Activated T-cell treated with anti-CD3 and anti-CD28 coated beads for 1 hour (primary cell): ENCODE results near the gene TF.
"Not testable (repeated sequence)": the region's sequence is repeated elsewhere in the genome, so short reads cannot be mapped to it uniquely, and the experiment has no call there.

Experiments
- DNase-seq: peaks from one replicate; pipeline ENCODE4 v3.0.0-alpha.2; 2020; ENCODE audit warnings: low read depth

TF gene

DNA sequence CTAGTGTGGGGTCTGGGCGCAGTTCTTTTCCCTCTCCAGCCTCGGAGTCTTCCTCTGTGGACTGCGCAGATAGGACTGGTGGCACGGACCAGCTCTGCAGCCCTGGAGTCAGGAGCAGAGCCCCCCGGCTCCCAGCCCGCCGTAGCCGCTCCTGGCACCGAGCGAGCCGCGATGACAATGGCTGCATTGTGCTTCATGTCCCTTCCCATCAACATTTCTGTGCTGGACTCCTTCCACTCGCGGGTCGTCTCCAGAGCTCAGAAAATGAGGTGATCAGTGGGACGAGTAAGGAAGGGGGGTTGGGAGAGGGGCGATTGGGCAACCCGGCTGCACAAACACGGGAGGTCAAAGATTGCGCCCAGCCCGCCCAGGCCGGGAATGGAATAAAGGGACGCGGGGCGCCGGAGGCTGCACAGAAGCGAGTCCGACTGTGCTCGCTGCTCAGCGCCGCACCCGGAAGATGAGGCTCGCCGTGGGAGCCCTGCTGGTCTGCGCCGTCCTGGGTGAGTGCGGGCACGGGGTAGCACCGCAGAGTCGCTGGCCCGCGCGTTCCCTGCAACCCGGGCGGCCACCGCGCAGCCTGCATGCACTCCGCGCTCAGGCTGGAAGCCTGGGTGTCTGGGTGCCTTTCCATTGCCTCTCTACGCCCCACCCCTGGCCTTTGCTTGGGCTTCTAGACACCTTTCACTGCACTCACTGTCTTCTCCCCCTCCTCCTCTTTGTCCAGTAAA lies at the start of gene TF:
Gene TF, plus strand, starts transcription at position 413 of the 731 bp plus-strand sequence. Its CDS starts 48 bp downstream, at position 461.
- no peak for DNase-seq

DNA sequence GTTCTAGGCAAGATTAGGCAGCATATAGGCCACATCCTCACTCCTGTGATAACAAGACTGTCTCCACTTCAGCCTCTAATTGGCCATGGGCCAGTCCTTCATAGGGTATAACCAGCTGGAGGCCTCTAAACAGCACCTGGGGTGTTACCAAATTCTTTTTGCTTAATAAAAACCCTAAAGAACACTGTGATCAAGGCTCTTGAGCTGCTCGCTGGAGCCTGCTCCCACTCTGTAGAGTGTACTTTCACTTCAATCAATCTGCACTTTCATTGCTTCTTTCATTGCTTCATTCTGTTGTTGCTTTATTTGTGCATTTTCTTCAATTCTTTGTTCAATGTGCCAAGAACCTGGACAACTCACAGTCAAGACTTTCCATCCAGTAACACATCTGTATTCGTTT lies 48.2 kb upstream of the TF start:
- no peak for DNase-seq

DNA sequence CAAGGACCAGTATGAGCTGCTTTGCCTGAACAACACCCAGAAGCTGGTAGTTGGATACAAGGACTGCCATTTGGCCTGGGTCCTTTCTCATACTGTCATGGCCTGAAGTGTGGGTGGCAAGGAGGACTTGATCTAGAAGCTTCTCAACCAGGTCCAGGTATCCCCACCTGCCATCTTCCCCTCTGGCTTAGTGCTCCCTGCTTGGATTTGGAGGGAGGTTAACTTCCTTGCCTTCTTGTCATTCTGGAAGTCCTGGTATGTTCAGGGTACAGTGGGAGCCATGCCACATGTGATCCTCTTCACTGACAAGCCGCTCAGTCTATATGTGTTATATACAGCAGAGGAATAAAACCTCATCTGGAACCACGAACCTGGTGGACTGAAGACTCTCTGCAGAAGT lies 46.7 kb upstream of the TF start:
- no peak for DNase-seq

DNA sequence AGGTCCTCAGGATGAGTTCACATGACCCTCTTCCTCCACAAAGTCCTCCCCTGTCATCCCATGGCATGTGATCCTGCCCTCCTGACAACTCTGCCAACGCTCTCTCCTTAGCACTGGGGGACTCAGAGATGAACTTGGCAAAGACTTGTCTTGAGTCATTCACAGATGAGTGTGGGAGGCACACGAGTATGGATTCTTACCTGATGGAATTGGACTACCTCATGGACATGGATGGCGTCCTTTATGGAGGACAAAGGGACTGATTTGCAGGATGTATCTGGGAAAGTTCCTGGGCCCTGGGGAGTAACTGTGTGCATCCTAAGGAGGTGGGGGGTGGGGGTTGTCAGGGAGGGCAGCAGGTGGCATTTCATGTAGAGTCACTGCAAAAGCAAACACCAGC lies 46.3 kb upstream of the TF start:
- DNase-seq: no peak

DNA sequence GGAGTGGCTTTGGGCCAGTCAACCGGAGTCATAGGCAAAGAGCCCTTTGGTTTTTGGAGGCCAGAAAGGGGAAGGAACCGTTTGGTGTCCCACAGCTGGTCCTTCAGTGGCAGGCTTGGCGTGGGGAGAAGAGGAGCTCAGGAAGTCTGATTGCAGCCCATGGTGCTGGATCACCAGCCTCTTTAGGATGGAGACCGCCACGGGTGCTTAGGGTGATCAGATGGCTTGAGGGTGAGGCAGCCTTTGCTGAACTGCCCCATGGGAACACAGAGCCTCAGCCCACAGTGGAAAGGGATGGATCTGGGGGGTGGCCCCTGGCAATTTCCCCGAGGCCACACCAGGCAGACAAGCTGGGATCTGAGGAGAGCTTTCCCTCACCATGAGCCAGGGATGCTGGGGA lies 45.8 kb upstream of the TF start:
- no peak for DNase-seq

DNA sequence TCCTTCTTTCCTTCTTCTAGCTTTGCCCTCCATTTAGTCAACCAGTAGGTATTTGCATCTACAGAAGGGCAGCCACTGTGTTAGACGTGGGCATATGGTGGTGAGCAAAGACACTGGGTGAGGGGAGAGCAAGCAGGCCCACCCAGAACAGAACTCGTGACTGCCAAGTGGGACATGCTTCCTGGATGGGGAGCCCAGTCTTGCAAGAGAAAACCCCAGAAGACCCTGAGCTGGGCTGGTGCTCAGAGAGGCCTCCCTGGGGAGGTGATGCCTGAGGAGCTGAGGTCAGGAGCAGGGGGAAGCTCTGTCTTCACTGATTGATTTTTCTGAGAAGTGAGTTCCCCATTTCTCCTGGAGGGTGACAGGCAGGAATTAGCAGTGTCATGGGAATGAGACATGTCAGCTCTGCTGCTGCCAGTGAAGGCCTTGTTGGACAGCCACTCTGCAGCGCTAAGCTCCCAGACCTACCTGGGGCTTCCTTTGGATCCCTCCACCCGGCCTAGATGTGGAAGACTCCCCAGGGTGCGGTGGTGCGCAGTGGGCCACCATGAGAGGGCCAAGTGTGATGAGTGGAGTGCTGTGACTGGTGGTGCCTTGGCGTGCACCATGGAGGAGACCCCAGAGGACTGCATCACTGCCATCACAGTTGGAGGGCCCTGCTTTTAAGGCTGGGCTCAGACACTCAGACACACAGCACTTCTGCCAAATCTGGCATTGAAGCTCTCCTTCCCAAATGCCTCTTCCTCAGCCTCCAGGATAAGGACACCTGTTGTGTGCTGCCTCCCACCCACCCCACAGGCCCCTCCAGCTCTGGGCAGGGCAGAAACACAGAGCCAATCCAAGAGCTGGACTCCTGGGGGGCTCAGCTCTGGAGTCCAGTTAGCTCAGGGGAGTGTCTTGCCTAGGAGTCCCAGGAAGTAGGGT lies 44.5 kb upstream of the TF start:
- DNase-seq: no peak

DNA sequence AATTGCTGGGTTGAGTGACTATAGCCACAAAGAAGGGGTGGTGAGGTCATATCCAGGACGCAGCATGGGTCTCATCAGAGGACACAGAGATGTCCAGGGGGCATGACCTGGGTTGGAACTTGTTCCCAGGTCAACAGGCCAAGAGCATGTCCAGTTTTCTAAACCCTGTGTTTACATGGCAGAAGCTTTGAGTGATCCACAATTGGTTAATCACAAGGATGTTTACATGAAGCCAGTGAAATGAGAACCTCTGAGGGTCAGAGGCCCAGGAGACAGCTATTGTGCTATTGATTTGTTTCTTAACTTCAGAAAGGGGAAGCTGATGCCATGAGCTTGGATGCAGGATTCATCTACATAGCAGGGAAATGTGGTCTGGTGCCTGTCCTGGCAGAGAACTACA lies 42.3 kb upstream of the TF start:
- DNase-seq: no peak

DNA sequence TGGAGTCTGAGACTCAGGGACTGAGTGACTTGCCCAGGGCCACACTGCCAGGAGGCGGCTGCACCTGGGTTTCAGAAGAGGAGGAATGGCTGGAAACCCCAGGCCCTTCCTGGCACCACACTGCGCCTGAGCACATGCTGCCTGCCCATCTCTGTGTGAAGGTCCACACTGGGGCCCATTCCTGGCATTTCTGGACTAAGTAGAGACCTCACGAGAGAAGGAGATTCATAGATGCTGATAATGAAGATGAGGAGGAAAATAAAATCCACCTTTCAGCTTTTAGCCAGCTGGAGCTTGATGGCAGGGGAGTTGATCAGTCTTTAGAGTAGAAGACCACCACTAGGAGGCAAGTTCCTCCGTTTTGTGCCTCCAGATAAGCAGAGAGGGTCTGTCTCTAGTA lies 40.2 kb upstream of the TF start:
- no peak for DNase-seq

DNA sequence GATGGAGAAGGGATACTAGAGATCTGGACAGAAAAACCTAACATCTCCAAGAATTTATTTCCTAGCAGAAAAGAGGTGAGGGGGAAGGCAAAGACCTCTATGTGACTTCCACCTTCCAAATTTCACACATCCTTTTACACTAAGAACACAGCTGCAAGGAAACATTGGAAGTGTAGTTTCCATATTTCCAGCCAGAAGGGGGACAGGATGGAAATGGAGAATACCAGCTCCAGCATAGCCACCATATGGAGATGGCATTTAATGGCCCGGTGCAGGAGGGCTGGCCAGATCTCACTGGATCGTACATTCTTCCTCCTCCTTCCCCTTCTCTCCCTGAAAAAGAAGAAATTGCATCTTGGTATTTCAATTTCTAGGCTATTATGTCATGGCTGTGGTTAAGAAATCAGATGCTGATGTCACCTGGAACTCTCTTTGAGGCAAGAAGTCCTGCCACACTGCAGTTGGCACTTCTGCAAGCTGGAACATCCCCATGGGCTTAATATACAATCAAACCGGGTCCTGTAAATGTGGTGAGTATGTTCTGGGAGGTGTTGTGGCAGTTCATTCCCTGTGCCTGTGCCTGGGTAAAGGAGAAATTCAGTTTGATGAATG lies 36.9 kb upstream of the TF start:
- no peak for DNase-seq

DNA sequence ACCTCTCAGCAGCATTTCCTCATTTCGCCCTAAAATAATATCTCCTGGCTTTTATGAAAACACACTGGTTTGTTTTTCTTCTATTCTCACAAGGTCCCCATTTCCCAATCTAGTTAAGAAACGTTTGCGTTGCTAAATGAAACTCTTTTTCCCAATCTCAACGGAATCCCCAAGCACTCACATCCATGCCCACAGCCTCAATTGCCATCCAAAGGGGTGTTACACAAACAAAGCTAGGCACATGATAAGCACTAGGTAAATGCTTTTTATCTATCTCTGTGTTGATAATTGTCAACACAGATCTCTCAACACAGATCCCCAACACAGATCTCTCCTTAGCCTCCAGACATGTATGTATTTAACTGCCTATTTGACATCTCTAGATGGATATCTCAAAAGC lies 35.2 kb upstream of the TF start:
- DNase-seq: no peak

DNA sequence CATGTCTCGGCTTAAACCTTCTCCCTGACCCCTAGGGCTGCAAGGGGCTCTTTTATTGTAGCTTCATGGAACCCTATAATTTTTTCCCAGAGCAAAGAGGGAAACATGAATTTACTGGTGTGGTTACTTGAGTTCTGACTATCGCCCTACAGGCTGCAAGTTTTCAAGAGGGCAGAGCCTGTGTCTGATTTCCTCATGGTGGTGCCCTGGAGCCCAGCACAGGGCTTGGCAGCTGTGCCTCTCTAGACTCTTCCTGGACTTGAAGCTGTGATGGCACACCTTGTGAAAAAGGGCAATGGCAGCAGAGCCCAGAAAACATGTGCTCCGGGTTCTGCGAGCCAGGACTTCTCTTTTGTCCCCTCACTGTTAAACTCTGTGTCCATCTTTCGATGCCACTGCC lies 34.2 kb upstream of the TF start:
- no peak for DNase-seq

DNA sequence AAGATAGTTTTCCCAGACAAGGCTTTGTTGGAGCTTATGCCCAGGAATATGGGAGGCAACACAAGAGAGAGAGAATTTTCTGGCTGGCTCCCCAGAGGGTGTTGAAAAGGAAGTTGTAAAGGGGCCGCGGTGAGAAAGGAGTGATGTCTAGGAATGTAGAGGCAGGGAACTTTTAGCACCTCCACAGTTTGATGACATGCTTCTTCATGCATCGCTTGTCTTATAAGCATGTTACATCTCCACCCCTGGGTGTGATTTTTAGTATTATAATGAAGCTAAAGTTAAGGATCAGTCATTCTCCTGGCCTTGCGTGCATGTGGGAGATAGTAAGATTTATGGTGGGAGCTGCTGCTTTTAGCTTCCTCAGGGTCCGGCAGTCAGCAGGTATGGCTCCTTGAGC lies 32.8 kb upstream of the TF start:
- no peak for DNase-seq

DNA sequence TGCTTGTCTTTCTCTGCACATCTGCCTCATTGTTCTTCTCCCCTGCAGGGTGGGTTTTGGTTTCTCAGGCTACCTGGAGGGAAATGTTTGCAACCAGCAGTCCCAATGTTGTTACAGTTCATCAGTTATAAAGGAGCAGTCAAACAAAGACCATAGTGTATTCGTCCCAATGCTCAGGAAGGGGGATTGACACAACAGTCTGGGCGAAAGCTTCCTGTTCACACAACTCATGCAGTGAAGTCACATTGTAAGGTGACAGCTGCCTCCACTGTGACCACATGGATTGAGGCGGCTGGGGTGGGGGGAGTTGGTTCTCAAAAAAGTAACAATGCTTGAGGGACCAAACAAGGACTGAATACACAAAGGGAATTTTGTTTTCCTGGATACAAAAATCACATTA lies 28.8 kb upstream of the TF start:
- no peak for DNase-seq

DNA sequence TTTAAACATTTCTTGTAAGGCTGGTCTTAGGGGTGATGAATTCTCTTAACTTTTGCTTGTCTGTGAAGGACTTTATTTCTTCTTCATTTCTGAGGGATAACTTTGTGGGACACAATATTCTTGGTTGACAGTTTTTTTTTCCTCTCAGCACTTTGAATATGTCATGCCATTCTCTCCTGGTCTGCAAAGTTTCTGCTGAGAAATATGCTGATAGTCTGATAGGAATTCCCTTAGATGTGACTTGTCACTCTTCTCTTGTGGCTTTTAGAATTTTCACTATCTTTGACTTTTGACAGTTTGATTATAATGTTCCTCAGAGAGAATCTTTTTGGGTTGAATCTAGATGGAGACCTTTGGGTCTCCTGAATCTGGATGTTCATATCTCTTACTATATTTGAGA lies 23.3 kb upstream of the TF start:
- DNase-seq: no peak

DNA sequence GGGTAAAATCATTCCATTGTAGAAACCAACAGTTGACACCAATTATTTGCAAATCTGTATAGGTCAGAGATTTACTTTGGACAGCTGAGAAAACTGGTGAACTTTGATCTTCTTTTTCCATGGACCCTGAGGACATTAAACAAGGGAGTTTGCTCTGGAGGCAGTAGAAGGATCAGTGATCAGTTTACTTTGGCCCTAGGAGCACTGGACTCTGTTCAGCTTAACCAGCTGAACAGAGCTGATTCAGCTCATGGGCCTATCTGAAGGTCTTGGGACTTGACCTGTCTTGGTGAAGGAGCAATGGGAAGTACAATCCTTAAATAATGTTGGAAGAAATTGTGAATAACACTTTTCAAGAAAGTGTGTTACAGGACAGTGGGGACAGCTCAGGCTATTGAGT lies 15.2 kb upstream of the TF start:
- no peak for DNase-seq

DNA sequence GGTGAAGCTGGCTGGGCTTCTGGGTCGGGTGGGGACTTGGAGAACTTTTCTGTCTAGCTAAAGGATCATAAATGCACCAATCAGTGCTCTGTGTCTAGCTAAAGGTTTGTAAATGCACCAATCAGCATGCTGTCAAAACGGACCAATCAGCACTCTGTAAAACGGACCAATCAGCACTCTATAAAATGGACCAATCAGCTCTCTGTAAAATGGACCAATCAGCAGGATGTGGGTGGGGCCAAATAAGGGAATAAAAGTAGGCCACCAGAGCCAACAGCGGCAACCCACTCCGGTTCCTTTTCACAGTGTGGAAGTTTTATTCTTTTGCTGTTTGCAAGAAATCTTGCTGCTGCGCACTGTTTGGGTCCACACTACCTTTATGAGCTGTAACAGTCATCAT lies 14.0 kb upstream of the TF start:
- DNase-seq: not testable (repeated sequence)

DNA sequence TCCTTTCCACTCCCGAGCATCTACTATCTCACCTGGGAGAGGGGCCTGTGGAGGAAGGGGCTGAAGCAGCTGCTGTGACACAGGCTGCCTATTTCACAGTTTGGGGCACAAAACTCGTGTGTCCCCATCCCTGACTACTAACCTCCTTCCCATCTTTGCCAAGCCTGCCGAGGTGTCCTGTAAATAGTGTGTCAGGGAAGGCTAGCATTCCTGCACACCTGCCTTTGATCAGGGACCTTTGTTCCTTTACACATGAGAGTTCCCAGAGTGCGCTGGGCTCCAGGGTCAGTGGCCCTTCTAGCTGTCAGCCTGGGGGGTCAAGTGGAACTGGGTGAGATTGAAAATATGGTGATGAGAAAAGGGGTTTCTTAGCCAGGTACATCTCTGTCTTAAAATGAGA lies 13.0 kb upstream of the TF start:
- DNase-seq: no peak

DNA sequence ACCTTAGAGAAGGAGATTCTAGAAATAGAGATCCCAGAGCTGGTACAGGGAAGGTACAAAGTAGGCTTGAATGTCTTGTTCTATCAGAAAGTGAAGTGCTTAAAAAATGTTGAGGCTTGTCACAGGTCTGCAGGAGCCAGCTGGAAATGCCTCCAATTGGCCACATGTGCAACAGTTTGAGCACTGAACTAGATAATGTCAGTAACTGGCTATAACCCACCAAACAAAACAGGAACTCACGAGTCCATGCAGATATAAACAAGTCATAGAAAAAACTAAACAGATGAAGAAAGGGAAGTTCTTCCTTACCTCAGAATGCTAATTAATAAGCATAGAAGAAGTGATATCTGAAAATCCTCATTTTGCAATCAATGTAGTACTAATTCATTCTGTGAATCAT lies 11.9 kb upstream of the TF start:
- no peak for DNase-seq

DNA sequence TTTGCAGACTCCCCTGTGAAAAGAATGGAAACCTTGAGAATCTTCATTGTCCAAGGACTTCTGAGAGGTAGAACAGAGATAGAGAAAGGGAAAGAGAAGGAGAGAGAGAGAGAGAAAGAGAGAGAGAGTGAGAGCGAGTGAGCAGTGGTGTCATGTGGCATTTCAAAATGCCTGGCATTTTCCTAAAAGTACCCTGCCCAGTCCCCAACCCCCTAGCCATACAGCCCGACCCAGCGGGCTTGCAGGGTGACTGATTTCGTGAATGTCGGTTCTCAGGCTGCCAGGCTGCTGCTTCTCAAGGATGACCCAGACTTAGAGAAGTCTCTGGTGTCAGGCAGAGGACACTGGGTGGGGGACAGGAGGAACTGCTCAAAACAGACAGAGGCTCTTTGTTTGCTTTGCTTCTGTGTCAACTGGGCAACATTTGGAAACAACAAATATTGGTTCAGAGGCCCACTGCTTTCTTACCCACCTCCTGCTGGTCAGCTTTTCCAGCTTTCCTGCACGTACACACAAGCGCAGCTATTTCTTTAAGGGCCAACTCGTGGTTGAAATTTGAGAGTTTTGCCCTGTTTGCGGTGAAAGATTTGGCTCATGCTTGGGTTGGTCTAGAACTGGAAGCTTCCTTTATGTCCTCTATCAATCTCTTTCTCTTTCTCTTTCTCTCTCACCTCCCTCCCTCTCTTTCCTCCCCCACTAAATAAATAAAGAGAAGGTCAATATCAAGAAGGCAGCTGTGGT lies 3.7 kb upstream of the TF start:
- DNase-seq: no peak

DNA sequence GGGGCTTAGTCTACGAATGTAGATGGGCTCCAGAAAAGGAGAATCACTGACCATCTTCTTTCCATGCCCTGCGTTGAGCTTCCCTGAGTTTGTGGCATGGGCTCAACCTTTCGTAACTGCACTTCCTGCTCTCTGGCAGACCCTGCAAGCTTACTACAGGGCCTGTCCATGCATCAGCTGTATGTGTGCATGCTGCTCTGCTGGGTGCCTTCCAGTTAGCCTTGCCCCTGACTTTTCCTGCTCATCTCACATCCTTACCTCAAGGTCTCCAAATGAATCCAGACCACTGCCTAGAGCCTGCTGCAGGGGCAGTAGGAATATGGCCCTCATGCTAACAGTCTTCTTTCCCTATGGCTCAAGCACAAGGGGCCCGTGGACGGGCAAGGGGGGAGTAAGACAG lies 2.0 kb upstream of the TF start:
- DNase-seq: no peak

DNA sequence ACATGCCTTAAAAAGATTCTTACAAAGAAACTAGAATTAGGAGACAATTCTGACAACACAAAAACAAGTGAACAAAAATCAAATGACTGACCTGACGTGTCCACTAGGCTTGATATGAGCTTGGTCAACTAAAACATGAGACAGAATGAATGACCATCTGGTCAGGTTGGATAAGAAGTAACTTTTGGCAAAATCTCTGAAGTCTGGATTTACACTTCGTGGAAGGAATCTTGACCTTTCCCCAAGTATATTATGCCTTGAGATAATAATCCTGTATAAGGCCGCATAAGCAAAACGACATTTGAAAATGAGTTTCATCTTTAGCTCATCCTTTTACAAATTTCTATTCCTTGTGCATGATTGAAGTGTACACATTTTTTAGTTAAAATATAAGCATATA lies 1.1 kb upstream of the TF start:
- no peak for DNase-seq

DNA sequence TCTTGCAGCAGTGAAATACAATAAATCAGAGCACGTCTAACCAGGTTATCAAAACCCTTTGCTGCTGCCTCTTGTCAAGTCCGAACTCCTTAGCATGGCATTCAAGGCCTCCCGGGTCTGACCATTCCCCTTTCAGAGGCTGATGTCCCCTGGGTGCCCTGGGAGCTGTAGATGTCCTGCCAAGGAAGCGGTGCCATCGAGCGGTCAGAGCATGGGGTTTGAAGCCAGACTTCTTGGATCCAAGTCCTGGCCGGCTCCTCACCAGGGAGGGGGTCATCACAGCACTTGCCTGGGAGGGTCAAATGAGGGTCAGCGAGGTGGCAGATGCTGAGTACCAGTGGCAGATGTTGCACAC lies 496 bp downstream of the TF start:
- DNase-seq: no peak

DNA sequence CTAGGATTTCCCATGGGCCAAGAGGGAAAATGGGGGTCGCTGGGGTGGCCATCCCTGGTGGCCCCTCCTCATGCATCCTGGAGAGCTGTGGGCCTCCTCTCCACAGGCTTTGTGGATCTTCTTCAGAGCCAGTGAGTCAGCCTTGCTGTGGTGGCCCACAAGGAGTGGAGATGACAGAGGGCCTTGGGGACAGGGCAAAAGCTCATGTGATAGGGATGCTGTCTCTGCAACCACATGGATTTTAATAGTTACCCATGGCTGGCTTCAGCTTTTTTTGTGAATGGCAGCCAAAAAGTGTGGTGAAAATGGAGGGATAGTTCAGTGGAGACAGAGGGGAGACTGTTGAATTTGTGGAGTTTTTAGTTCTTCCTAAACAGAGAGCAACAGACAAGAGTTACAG lies 1.2 kb downstream of the TF start:
- no peak for DNase-seq
